Measurements from ENCODE around the gene CFAP53. TPM values are rescaled to one million over a fixed set of nuclear protein-coding genes. Genes with fewer than 3 reads are reported as not detected.

The CFAP53 gene
- polyA plus RNA-seq, 1 of the 3 experiments (the other 2 are of a cell fraction): 1.6 TPM

DNA sequence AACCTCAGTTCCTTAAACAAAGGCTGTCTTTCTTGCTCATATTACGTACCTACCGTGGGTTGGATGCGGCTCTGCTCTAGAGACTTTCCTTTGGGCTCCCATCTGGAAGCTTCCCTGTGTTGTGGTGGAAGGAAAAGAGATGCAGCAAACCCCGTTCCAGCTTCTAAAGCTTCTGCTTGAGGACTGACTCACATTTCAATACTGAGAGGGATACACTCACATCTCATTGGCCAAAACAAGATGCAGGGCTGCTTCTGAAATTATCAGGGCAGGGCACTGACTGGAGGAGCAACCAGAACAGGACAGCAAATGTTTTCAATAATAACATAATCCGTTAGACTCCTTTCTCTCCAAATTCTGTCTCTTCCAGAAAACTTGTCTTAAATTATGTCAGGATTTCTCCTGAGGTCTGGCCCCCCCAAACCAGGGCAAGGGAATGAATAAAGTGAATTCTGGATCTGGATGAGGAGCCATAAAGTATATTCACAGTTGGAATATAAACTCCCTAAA, 66.9 kb downstream of the CFAP53 start:
- H3K27me3 ChIP-seq (ENCODE audit: insufficient read depth): peaks cover 19% of the 10 kb centered on the region
- no peak overlapping the region for H2AFZ ChIP-seq (ENCODE audit: low read depth)
- ChIA-PET POLR2A (no interaction called here), CTCF (interaction anchor here (0.6 to 0.8 kb wide), 3 partner anchors 36 to 523 kb away, joined by 3 read pairs; no protein-coding TSS in a partner anchor)
- no peaks in the 10 kb centered on the region for H3K79me2 ChIP-seq (ENCODE audit: insufficient read depth)
- H3K4me2 ChIP-seq: no peak overlapping the region
- H4K20me1 ChIP-seq (ENCODE audit: insufficient read depth): no peaks in the 10 kb centered on the region
- no peaks in the 10 kb centered on the region for H3K9me3 ChIP-seq
- no peak for DNase-seq
- no peak overlapping the region for H3K9ac ChIP-seq
- TF ChIP-seq EZH2phosphoT487 (IDR thresholded peaks at IDR 0.05; ENCODE audit: borderline replicate concordance, low read depth) (no peak), TEAD4 (IDR thresholded peaks at IDR 0.05; ENCODE audit: borderline replicate concordance, insufficient read depth) (no peak), FOSL2 (IDR thresholded peaks at IDR 0.05; ENCODE audit: borderline replicate concordance, low read depth) (no peak), GATA2 (CRISPR knock-in tag; IDR thresholded peaks at IDR 0.05) (no peak)
- TF ChIP-seq, protein P1, sequence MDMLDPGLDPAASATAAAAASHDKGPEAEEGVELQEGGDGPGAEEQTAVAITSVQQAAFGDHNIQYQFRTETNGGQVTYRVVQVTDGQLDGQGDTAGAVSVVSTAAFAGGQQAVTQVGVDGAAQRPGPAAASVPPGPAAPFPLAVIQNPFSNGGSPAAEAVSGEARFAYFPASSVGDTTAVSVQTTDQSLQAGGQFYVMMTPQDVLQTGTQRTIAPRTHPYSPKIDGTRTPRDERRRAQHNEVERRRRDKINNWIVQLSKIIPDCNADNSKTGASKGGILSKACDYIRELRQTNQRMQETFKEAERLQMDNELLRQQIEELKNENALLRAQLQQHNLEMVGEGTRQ (IDR thresholded peaks at IDR 0.05; ENCODE audit: borderline replicate concordance, low read depth, low read length): no peak
- TF ChIP-seq, protein P2, sequence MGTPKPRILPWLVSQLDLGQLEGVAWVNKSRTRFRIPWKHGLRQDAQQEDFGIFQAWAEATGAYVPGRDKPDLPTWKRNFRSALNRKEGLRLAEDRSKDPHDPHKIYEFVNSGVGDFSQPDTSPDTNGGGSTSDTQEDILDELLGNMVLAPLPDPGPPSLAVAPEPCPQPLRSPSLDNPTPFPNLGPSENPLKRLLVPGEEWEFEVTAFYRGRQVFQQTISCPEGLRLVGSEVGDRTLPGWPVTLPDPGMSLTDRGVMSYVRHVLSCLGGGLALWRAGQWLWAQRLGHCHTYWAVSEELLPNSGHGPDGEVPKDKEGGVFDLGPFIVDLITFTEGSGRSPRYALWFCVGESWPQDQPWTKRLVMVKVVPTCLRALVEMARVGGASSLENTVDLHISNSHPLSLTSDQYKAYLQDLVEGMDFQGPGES (IDR thresholded peaks at IDR 0.05; ENCODE audit: low read depth, low read length): no peak
- H3K4me1 ChIP-seq (ENCODE audit: control insufficient read depth in 1 of 2, insufficient read depth in 2 of 2, low read depth in 1 of 2, low read length in 1 of 2): peaks cover 0 to 2% of the 10 kb centered on the region in 2 experiments; a peak in 1 of 4 replicates
- no peaks in the 10 kb centered on the region for H3F3A ChIP-seq (replicated peaks; ENCODE audit: insufficient read depth)
- no peaks in the 10 kb centered on the region for H3K9me2 ChIP-seq
- 28% methylated on average over 5 of the region's 5 CpGs for WGBS (ENCODE audit: low lambda C conversion rate)
- H3K4me3 ChIP-seq (ENCODE audit: low read depth in 2 of 2, low read length in 1 of 2): no peak overlapping the region
- H3K27ac ChIP-seq (ENCODE audit: low read depth in 2 of 2, low read length in 1 of 2): no peak overlapping the region
- no peaks in the 10 kb centered on the region for H3K36me3 ChIP-seq (replicated peaks in 1 of 2; ENCODE audit: control insufficient read depth in 1 of 2, insufficient read depth in 2 of 2, low read length in 1 of 2)

GRCh38 chr18:50196261-50196660, 70.0 kb downstream of the CFAP53 start:
- H3K9me3 ChIP-seq: no peaks in the 10 kb centered on the region
- no peak overlapping the region for H3K27ac ChIP-seq (ENCODE audit: low read depth in 2 of 2, low read length in 1 of 2)
- no peak for TF ChIP-seq MAX (IDR thresholded peaks at IDR 0.05; ENCODE audit: low read depth)
- no peak for TF ChIP-seq YY1 (IDR thresholded peaks at IDR 0.05; ENCODE audit: low read depth)
- no peak for TF ChIP-seq RCOR1 (IDR thresholded peaks at IDR 0.05; ENCODE audit: low read length)
- TF ChIP-seq EP300 (IDR thresholded peaks at IDR 0.05; ENCODE audit: borderline replicate concordance in 1 of 2, low read depth in 1 of 2, low read length in 1 of 2): no peak
- no peak for TF ChIP-seq RAD21 (IDR thresholded peaks at IDR 0.05; ENCODE audit: low read length)
- TF ChIP-seq PBX3 (IDR thresholded peaks at IDR 0.05): no peak
- TF ChIP-seq TCF12 (IDR thresholded peaks at IDR 0.05): no peak
- TF ChIP-seq ZBTB33 (IDR thresholded peaks at IDR 0.05; ENCODE audit: borderline replicate concordance, low read depth): no peak
- no peak for TF ChIP-seq MEF2A (IDR thresholded peaks at IDR 0.05; ENCODE audit: borderline replicate concordance, low read depth)
- no peak for TF ChIP-seq MXI1 (IDR thresholded peaks at IDR 0.05; ENCODE audit: low read depth, low read length)
- no peak for TF ChIP-seq SMC3 (IDR thresholded peaks at IDR 0.05; ENCODE audit: low read depth, low read length)
- no peak for TF ChIP-seq FOSL2 (IDR thresholded peaks at IDR 0.05; ENCODE audit: borderline replicate concordance, low read depth)
- no peak for TF ChIP-seq SIN3A (IDR thresholded peaks at IDR 0.05; ENCODE audit: borderline replicate concordance, low read depth, low read length)
- TF ChIP-seq TEAD4 (IDR thresholded peaks at IDR 0.05; ENCODE audit: borderline replicate concordance, insufficient read depth): no peak
- TF ChIP-seq, protein P1 (IDR thresholded peaks at IDR 0.05; ENCODE audit: borderline replicate concordance, low read depth, low read length): no peak
- TF ChIP-seq TAF1 (IDR thresholded peaks at IDR 0.05; ENCODE audit: borderline replicate concordance, low read depth, low read length): no peak
- no peak for TF ChIP-seq FOXM1 (IDR thresholded peaks at IDR 0.05; ENCODE audit: low read depth)
- H3K9ac ChIP-seq: no peak overlapping the region
- no peak overlapping the region for H2AFZ ChIP-seq (ENCODE audit: low read depth)
- no peak for DNase-seq
- CTCF ChIA-PET: interaction anchor here (0.7 to 3.0 kb wide), 14 partner anchors 8 to 685 kb away, joined by 3 to 27 read pairs (median 6); no protein-coding TSS in a partner anchor
- no peak overlapping the region for H3K4me2 ChIP-seq
- no peaks in the 10 kb centered on the region for H3K36me3 ChIP-seq (replicated peaks in 1 of 2; ENCODE audit: control insufficient read depth in 1 of 2, insufficient read depth in 2 of 2, low read length in 1 of 2)
- no peaks in the 10 kb centered on the region for H4K20me1 ChIP-seq (ENCODE audit: insufficient read depth)
- H3K79me2 ChIP-seq (ENCODE audit: insufficient read depth): no peaks in the 10 kb centered on the region
- 73% methylated on average over 3 of the region's 3 CpGs for WGBS (ENCODE audit: low lambda C conversion rate)
- H3K9me2 ChIP-seq: no peaks in the 10 kb centered on the region
- no peak overlapping the region for H3K4me3 ChIP-seq (ENCODE audit: low read depth in 2 of 2, low read length in 1 of 2)
- H3F3A ChIP-seq (replicated peaks; ENCODE audit: insufficient read depth): no peaks in the 10 kb centered on the region
- POLR2A ChIA-PET: no interaction called here
- H3K4me1 ChIP-seq (ENCODE audit: control insufficient read depth in 1 of 2, insufficient read depth in 2 of 2, low read depth in 1 of 2, low read length in 1 of 2): no peaks in the 10 kb centered on the region; a peak in 1 of 4 replicates
- H3K27me3 ChIP-seq (ENCODE audit: insufficient read depth): peaks cover 46% of the 10 kb centered on the region
